GM18951 (cell line): ENCODE measurements around the gene ANKMY2.
"Not testable (repeated sequence)": the region's sequence is repeated elsewhere in the genome, so short reads cannot be mapped to it uniquely, and the experiment has no call there.

ENCODE experiments used
- POLR2A ChIP-seq: IDR thresholded peaks from 4 replicates; pipeline ENCODE4 v1.6.1; 2011; ENCODE audit warnings: mild to moderate bottlenecking; ENCODE audit not compliant: insufficient read length, insufficient read depth; ENCODE audit errors: extremely low read depth
- in situ Hi-C: fragments of 300-500 bp; cut with MboI; formaldehyde crosslinking; loops from one replicate; pipeline ENCODE4 v1.12.0; 2022; ENCODE audit warnings: low sequenced_read_pairs, mixed read lengths, inconsistent platforms; ENCODE audit not compliant: unreplicated experiment

Gene ANKMY2

DNA sequence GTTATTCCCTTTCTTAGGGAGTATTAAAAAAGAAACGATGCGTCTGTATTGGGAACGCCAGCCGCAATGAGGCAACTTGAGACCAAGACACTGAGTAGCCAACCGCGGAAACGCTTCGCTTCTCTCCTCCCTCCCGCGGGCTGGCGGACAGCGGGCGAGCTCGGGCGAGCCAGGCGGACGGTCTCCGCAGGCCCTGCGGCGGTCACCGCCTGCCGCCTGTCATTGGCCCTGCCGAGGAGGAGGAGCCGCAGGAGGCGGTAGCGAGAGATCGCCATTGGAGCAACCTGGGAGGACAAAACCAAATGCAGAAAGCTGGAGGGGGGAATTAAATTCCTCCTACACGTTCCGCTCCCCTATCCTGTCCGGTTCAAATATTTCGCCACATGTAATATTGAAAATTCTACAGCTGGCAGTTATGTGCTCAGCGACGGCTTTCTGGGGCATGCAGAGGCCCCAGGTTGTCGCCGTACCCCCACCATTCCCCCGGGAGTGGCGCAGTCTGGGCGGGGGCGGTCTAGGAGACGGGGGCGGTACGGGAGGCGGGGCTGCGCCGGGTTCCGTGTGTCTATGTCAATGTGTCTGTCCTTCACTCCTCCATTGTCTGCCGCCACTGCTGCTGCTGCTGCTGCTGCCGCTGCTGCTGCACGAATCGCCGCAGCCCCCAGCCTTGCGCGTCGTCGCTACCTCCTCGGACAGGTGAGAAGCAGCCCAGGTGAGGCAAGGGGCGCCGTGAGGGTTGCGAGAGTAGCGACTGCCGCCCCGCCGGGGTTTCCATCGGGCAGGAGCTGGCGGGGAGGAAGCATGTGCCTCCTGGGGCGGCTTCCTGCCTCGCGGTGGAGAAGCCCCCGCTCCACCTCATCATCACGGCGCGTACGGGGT, at the start of gene ANKMY2, which contains the start of gene BZW2:
TSS of gene ANKMY2 (minus strand) at position 162 of the 879 bp plus-strand sequence. CDS start 181 bp downstream, outside the sequence.
TSS of gene BZW2 (plus strand) at position 589 of the 879 bp plus-strand sequence. CDS start 19,263 bp downstream, outside the sequence.
- TF ChIP-seq POLR2A, result peak; percentile 46
- in situ Hi-C loops, result no loop called here

- in situ Hi-C loops, result no loop called here
- TF ChIP-seq POLR2A, result no peak
These were observed 49.3 kb upstream of the ANKMY2 start for GRCh38 chr7:16694806-16695205.

DNA sequence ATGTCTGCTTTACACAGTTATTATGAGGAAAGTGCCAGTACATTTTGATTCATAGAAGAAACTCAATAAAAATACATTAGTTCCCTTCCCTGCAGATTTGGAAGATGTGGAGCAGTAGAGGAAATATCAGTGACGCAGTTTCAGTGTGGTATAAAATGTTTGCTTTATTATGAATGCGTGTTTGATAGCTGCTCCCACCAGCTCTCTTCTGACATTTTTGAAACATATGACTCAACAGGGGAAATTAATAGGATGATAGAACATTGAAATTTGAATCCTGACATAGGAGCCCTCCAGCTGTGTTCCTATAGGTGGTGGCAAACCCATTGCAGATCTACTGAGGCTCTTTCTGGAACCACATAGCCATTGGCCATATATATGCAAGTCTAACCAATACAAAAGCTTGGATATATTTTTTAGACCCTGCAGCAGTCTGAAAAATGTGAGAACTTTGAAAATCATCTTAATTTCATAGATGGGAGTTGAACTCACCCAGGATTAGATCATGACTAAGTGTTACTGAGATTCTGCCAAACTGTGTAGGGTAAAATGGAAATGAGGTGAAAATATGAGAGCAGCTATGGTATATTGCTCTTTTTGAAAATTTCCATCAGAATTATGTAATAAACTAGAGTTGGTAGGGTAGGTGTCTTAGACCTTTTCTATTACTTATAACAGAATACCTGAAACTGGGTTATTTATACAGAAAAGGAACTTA, 48.2 kb upstream of the ANKMY2 start:
- no peak for TF ChIP-seq POLR2A
- in situ Hi-C loops, result no loop called here

- in situ Hi-C loops, result no loop called here
These were observed 45.7 kb upstream of the ANKMY2 start for GRCh38 chr7:16691241-16691640.

GRCh38 chr7:16688249-16688648, 42.7 kb upstream of the ANKMY2 start:
- in situ Hi-C loops, result no loop called here
- no peak for TF ChIP-seq POLR2A

More at GRCh38 chr7:16691241-16691640, 45.7 kb upstream of the ANKMY2 start:
- no peak for TF ChIP-seq POLR2A

- TF ChIP-seq POLR2A, result no peak
These were observed 40.0 kb upstream of the ANKMY2 start for GRCh38 chr7:16685535-16685934.

DNA sequence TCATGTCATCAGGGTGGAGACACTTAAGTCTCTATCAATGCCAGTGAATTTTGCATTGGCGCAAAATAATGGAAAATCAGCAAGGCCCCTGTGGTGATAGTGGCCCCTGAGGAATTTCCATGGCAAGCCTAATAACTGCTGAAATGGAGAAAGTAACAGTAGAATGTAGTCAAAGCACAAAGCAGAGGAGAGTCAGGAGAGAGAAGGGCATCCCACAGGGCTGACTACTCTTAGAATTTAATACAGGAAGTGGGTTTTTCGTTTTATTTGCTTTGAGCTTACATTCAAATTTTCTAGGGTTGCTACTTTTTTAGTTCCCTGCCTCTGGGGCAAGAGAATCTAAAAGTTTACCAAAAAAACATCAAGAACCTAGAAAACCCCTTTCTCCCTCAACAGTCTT, 39.4 kb upstream of the ANKMY2 start:
- in situ Hi-C loops, result no loop called here
- TF ChIP-seq POLR2A, result no peak

More at GRCh38 chr7:16685535-16685934, 40.0 kb upstream of the ANKMY2 start:
- in situ Hi-C loops, result no loop called here

DNA sequence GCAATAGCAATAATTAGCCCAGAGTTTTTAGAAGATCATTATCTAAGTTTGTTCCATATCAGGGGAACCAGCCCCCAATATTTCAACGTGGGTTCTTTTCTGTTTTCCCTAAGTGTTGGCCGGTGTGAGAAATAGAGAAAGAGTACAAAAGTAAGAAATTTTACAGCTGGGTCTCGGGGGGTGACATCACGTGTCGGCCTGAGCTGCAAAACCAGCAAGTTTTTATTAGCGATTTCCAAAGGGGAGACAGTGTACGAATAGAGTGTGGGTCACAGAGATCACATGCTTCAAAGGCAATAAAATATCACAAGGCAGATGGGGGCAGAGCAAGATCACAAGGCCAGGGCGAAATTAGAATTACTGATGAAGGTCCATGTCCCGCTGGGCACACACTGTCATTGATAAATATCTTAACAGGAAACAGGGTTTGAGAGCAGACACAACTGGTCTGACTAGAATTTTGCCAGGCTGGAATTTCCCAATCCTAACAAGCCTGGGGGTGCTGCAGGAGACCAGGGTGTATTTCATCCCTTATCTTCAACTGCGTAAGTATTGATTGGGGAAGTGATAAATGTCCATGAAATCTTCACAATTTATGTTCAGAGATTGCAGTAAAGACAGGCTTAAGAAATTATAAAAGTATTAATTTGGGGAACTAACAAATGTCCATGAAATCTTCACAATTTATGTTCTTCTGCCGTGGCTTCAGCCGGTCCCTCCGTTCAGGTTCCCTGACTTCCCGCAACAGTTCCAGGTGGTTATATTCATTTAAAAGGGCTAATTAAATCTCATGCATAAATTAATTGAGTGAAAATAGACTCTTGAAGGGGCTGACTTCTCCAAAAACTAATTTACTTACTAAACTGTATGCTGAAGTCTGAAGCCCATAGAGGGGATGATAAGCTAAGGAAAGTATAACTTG, 33.4 kb upstream of the ANKMY2 start:
- in situ Hi-C loops, result not testable (repeated sequence)

GRCh38 chr7:16677978-16678494, 32.5 kb upstream of the ANKMY2 start:
- TF ChIP-seq POLR2A, result no peak
- in situ Hi-C loops, result no loop called here

DNA sequence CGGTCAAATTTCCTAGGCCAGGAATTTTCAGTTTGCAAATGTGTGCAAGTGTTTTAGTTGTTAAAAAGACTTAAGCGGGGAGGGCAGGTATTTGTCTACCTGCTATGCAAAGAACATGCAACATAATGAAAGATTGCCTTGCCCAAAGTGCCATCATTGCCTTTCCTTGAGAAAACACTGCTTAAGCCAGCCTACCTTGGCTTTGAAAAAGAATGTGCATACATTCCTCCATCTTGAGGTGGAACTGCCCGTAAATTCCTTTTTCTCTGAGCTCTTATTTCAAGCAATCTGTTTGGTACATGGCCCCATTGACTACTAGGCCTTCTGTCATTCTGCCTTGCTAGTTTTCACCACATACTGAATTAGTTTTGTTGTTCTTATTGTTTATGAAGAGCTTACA, 29.7 kb upstream of the ANKMY2 start:
- in situ Hi-C loops, result no loop called here
- TF ChIP-seq POLR2A, result no peak

DNA sequence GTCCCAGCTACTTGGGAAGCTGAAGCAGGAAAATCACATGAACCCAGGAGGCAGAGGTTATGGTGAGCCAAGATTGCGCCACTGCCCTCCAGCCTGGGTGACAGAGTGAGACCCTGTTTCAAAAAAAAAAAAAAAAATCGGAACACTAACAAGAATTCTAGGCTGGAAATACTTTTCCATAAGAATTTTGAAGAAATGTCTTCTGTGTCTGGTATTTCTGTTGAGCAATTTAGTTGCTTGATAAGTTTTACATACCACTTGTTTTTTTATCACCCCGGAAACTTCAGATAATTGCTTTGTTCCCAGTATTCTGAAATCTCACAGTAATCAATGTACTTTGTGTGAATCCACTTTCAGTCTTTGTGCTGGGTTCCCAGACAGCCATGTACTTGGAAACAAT, 26.3 kb upstream of the ANKMY2 start:
- in situ Hi-C loops, result no loop called here
- no peak for TF ChIP-seq POLR2A

GRCh38 chr7:16670731-16671344, 25.3 kb upstream of the ANKMY2 start:
- in situ Hi-C loops, result no loop called here
- TF ChIP-seq POLR2A, result no peak
